Mononuclear cell (primary cell): ENCODE measurements around the gene RMDN2. TPM values are rescaled to one million over a fixed set of nuclear protein-coding genes. Genes with fewer than 3 reads are reported as not detected.
"Not testable (repeated sequence)": the region's sequence is repeated elsewhere in the genome, so short reads cannot be mapped to it uniquely, and the experiment has no call there.

ENCODE experiments used
- H3K27me3 ChIP-seq: 2 replicates; pipeline ENCODE4 v1.6.0; 2011; ENCODE audit warnings: low read length, control low read depth; ENCODE audit not compliant: insufficient read depth
- H3K4me1 ChIP-seq: 2 replicates; pipeline ENCODE4 v1.5.1; 2011; ENCODE audit warnings: mild to moderate bottlenecking, low read length, control low read depth; ENCODE audit not compliant: insufficient read depth
- H3K4me3 ChIP-seq: 2 replicates; pipeline ENCODE4 v1.5.1; 2011; ENCODE audit warnings: mild to moderate bottlenecking, low read length, moderate library complexity
- H3K9me3 ChIP-seq: 2 replicates; pipeline ENCODE4 v1.5.1; 2011; ENCODE audit warnings: low read depth, mild to moderate bottlenecking, control low read depth, low read length
- total RNA-seq: library from RNA; depleted of rRNA; stranded (reverse); fragments of >200 nt; gene quantifications from one replicate; pipeline ENCODE4 v1.2.3, GENCODE V29; 2012

RMDN2 gene
- total RNA-seq, 1 donor = 9.6 TPM

GRCh38 chr2:38020359-38021069, 95.4 kb downstream of the RMDN2 start:
- H3K27me3 ChIP-seq, H3K4me1 ChIP-seq, H3K9me3 ChIP-seq: not testable (repeated sequence)

GRCh38 chr2:38021589-38021988, 96.5 kb downstream of the RMDN2 start:
- no peaks in the 10 kb centered on the region for H3K9me3 ChIP-seq
- H3K4me3 ChIP-seq = no peak overlapping the region
- no peaks in the 10 kb centered on the region for H3K27me3 ChIP-seq
- H3K4me1 ChIP-seq = no peaks in the 10 kb centered on the region

More at GRCh38 chr2:38020359-38021069, 95.4 kb downstream of the RMDN2 start:
- H3K4me3 ChIP-seq = not testable (repeated sequence)

DNA sequence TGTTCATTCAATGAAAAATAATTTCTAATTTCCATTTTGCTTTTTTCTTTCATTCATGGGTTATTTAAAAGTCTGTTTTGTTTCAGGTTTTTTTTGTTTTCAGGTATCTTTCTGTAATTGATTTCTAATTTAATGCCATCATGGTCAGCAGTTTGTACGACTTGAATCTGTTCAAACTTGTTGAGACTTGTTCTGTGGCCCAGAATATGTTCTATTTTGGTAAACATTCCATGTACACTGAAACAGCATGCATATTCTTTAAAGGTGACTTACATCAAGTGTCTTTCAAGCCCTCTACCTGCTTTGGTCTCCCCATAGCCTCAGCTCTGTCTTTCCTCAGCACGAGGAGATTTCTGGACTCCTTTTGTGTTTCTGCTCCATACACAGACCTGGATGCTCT, 101.8 kb downstream of the RMDN2 start:
- H3K4me3 ChIP-seq = no peak overlapping the region
- H3K27me3 ChIP-seq = peaks cover 5% of the 10 kb centered on the region
- H3K4me1 ChIP-seq = no peaks in the 10 kb centered on the region

GRCh38 chr2:38028829-38029228, 103.7 kb downstream of the RMDN2 start:
- H3K27me3 ChIP-seq = peaks cover 10% of the 10 kb centered on the region
- no peaks in the 10 kb centered on the region for H3K9me3 ChIP-seq

More for the DNA sequence above, 101.8 kb downstream of the RMDN2 start:
- no peaks in the 10 kb centered on the region for H3K9me3 ChIP-seq

GRCh38 chr2:38029512-38029911, 104.4 kb downstream of the RMDN2 start:
- no peaks in the 10 kb centered on the region for H3K4me1 ChIP-seq
- H3K4me3 ChIP-seq = no peak overlapping the region
- peaks cover 14% of the 10 kb centered on the region for H3K27me3 ChIP-seq
- H3K9me3 ChIP-seq = no peaks in the 10 kb centered on the region

More at GRCh38 chr2:38028829-38029228, 103.7 kb downstream of the RMDN2 start:
- Histone ChIP-seq H3K4me3 (no peak overlapping the region), H3K4me1 (no peaks in the 10 kb centered on the region)

GRCh38 chr2:38030635-38031355, 105.7 kb downstream of the RMDN2 start:
- Histone ChIP-seq H3K27me3 (peaks cover 24% of the 10 kb centered on the region), H3K4me3 (no peak overlapping the region), H3K9me3 (no peaks in the 10 kb centered on the region), H3K4me1 (no peaks in the 10 kb centered on the region)

GRCh38 chr2:38032946-38033345, 107.9 kb downstream of the RMDN2 start:
- peaks cover 41% of the 10 kb centered on the region for H3K27me3 ChIP-seq
- peaks cover under 1% of the 10 kb centered on the region for H3K4me1 ChIP-seq
- H3K9me3 ChIP-seq = no peaks in the 10 kb centered on the region
- H3K4me3 ChIP-seq = no peak overlapping the region

DNA sequence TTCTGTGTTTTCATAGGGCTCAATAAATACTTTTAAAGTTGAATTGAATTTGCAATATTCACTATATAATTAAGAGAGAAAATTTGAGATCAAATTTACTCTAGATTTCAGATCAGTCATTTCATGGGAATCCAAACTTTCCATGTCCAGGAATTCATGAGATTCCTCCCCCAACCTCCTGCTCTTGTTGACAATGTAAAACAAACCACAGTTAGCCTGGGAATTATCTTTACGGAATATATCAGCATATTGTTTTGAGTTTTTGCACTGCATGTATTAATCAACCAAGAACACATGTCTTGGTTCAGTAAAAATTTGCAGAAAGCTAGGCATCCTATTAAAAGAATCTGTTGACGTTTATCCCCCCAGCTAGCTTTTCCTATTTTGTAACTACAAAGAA, 108.6 kb downstream of the RMDN2 start:
- Histone ChIP-seq H3K9me3 (no peaks in the 10 kb centered on the region), H3K4me1 (peaks cover 6% of the 10 kb centered on the region), H3K27me3 (peaks cover 48% of the 10 kb centered on the region), H3K4me3 (no peak overlapping the region)

- Histone ChIP-seq H3K4me3 (no peak overlapping the region), H3K4me1 (peaks cover 6% of the 10 kb centered on the region), H3K27me3 (peaks cover 69% of the 10 kb centered on the region), H3K9me3 (no peaks in the 10 kb centered on the region)
Measured at GRCh38 chr2:38035968-38036367, 110.9 kb downstream of the RMDN2 start.

- H3K9me3 ChIP-seq = no peaks in the 10 kb centered on the region
- peaks cover 6% of the 10 kb centered on the region for H3K4me1 ChIP-seq
- H3K4me3 ChIP-seq = no peak overlapping the region
- peaks cover 77% of the 10 kb centered on the region for H3K27me3 ChIP-seq
Measured at GRCh38 chr2:38037325-38037724, 112.2 kb downstream of the RMDN2 start.

DNA sequence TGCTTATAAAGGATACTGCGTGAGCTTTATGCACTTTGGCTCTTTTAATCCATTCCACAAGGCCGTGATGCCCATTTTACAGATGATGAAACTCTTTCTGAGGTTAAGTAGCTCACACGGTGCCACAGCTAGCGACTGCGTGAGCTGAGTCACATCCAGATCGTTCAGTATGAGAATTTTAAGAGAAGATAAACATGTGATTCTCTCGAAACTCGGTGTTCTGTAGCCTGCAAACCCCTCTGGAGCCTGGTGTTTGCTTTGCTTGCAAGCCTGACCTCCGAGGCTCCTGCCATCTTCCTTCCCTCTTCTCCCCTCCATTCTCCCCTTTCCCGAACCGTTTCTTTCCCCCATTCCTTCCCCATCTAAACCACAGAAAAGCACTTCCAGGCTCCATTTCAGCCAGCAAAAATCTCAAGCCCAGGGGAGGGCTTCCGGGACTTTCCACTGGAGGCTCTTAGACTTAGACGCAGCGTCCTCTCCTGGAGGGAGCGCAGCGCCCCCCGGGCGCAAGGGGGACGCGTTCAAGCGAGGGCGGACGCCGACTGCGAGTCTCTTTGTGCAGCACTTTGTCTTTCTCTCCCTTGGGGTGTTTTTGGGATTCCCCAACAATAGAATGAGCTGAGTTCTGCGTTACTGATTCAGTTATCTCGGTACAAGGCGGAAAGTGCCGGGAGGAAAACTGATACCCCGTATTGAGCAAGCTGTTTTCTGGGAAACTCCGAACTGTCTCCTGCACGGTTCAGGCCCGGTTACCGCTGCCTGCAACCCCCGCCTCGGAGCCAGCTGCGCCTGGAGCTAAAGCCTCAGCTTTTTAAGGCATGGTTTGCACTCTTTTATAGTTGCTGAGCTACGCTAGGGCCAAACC, 112.9 kb downstream of the RMDN2 start:
- Histone ChIP-seq H3K4me3 (no peak overlapping the region), H3K27me3 (peaks cover 81% of the 10 kb centered on the region), H3K9me3 (peaks cover 4% of the 10 kb centered on the region)

GRCh38 chr2:38038682-38039081, 113.6 kb downstream of the RMDN2 start:
- H3K4me1 ChIP-seq = peaks cover 6% of the 10 kb centered on the region
- H3K4me3 ChIP-seq = no peak overlapping the region
- peaks cover 83% of the 10 kb centered on the region for H3K27me3 ChIP-seq
- peaks cover 8% of the 10 kb centered on the region for H3K9me3 ChIP-seq

More for the DNA sequence above, 112.9 kb downstream of the RMDN2 start:
- peaks cover 6% of the 10 kb centered on the region for H3K4me1 ChIP-seq

GRCh38 chr2:38039121-38039910, 114.2 kb downstream of the RMDN2 start:
- Histone ChIP-seq H3K4me3 (no peak overlapping the region), H3K9me3 (peaks cover 8% of the 10 kb centered on the region), H3K27me3 (peaks cover 84% of the 10 kb centered on the region), H3K4me1 (peaks cover 6% of the 10 kb centered on the region)

- peaks cover 41% of the 10 kb centered on the region for H3K27me3 ChIP-seq
- no peak overlapping the region for H3K4me3 ChIP-seq
- peaks cover 8% of the 10 kb centered on the region for H3K9me3 ChIP-seq
- H3K4me1 ChIP-seq = no peaks in the 10 kb centered on the region
Measured at GRCh38 chr2:38045811-38046210, 120.7 kb downstream of the RMDN2 start.
